Measurements from ENCODE around the gene KLF3. TPM values are rescaled to one million over a fixed set of nuclear protein-coding genes. Genes with fewer than 3 reads are reported as not detected.

The KLF3 gene
- total and polyA plus RNA-seq, 2 experiments from 2014 or later, result 15.0 to 16.5 TPM

- DNase-seq (ENCODE audit: low spot score), result no peak
- TF ChIP-seq REST (IDR thresholded peaks at IDR 0.05; ENCODE audit: unreplicated experiment) (no peak), ZNF462 (CRISPR knock-in tag; IDR thresholded peaks at IDR 0.05) (no peak), JUNB (IDR thresholded peaks at IDR 0.05; ENCODE audit: unreplicated experiment) (no peak), EZH2phosphoT487 (IDR thresholded peaks at IDR 0.05; ENCODE audit: unreplicated experiment) (no peak), ZNF331 (CRISPR knock-in tag; IDR thresholded peaks at IDR 0.05; ENCODE audit: low read depth) (no peak), CREB1 (CRISPR knock-in tag; IDR thresholded peaks at IDR 0.05; ENCODE audit: low read depth) (no peak), ETS1 (IDR thresholded peaks at IDR 0.05) (no peak), NANOG (IDR thresholded peaks at IDR 0.05; ENCODE audit: borderline replicate concordance) (no peak), CTCF (conservative IDR thresholded peaks at IDR 0.05; ENCODE audit: low read depth in 2 of 2) (no peak), POLR2AphosphoS5 (IDR thresholded peaks at IDR 0.05; ENCODE audit: low read depth) (no peak), EZH2 (IDR thresholded peaks at IDR 0.05; ENCODE audit: low read depth, unreplicated experiment) (no peak), STAT1 (IDR thresholded peaks at IDR 0.05; ENCODE audit: unreplicated experiment) (no peak), ZNF114 (CRISPR knock-in tag; IDR thresholded peaks at IDR 0.05) (no peak)
- Histone ChIP-seq H3K36me3 (ENCODE audit: insufficient read depth) (peaks cover 44% of the 10 kb centered on the region), H2AFZ (no peak overlapping the region), H4K20me1 (replicated peaks; ENCODE audit: insufficient read depth) (no peaks in the 10 kb centered on the region), H3F3A (replicated peaks; ENCODE audit: low read depth) (no peaks in the 10 kb centered on the region), H3K4me3 (no peak overlapping the region), H3K27ac (ENCODE audit: low read depth) (no peak overlapping the region), H3K27me3 (ENCODE audit: insufficient read depth) (no peaks in the 10 kb centered on the region), H3K4me1 (ENCODE audit: insufficient read depth) (peaks cover 16% of the 10 kb centered on the region), H3K4me2 (no peak overlapping the region), H3K9me2 (ENCODE audit: insufficient read depth) (no peaks in the 10 kb centered on the region), H3K79me2 (replicated peaks; ENCODE audit: insufficient read depth) (no peaks in the 10 kb centered on the region)
- Mint-ChIP-seq H3K4me1 (peaks cover 14% of the 10 kb centered on the region), H3K9me3 (no peaks in the 10 kb centered on the region), H3K27me3 (ENCODE audit: insufficient read depth, low read depth, poor library complexity) (no peaks in the 10 kb centered on the region), H3K36me3 (ENCODE audit: low read depth) (peaks cover 69% of the 10 kb centered on the region), H3K4me3 (no peak overlapping the region; the same call in 2 of the 3 replicates), H3K27ac (no peak overlapping the region; the same call in 1 of the 2 replicates)
- ATAC-seq, result no peak
These were observed 30.3 kb downstream of the KLF3 start for GRCh38 chr4:38694330-38694729.
